Central memory CD4-positive, alpha-beta T cell (primary cell): ENCODE data around the gene CFL2.

Experiments
- DNase-seq: peaks from one replicate; pipeline ENCODE4 v3.0.0; 2022

The CFL2 gene

GRCh38 chr14:34668111-34668510, 46.3 kb downstream of the CFL2 start:
- no peak for DNase-seq

- no peak for DNase-seq
Measured at GRCh38 chr14:34667007-34667406, 47.4 kb downstream of the CFL2 start.

- peak; percentile 31 for DNase-seq
Measured at GRCh38 chr14:34665785-34666435, 48.5 kb downstream of the CFL2 start.

GRCh38 chr14:34662561-34663088, 51.8 kb downstream of the CFL2 start:
- DNase-seq = no peak

GRCh38 chr14:34660796-34661195, 53.6 kb downstream of the CFL2 start:
- no peak for DNase-seq
